Adrenal gland (tissue), 12 donors: ENCODE results near the gene ARAF. TPM values are rescaled to one million over a fixed set of nuclear protein-coding genes. Genes with fewer than 3 reads are reported as not detected.

Experiments
- DNase-seq, 7 donors: peaks; one replicate each; pipeline ENCODE4 v3.0.0-alpha.2; 2019 to 2020
- H3K27ac ChIP-seq, 5 donors: fragments of 200-600 bp; sonication (generic) in 4 of 5; 1 replicate in 3 of 5; 2 replicates in 2 of 5; pipeline versions ENCODE4 v1.5.1 to v1.8.0; 2016 to 2020; ENCODE audit warnings: mild to moderate bottlenecking in 1 of 5
- H3K27me3 ChIP-seq: fragments of 200-600 bp; 2 replicates; pipeline ENCODE4 v1.8.0; 2021
- H3K36me3 ChIP-seq, 2 donors: fragments of 200-600 bp; replicated peaks in 1 of 2; 1 replicate in 1 of 2; 2 replicates in 1 of 2; pipeline versions ENCODE4 v1.5.1 to v1.8.0; 2018 to 2022
- H3K4me1 ChIP-seq, 2 donors: fragments of 200-600 bp; replicated peaks in 1 of 2; 1 replicate in 1 of 2; 2 replicates in 1 of 2; pipeline versions ENCODE4 v1.5.1 to v1.8.0; 2018 to 2021
- H3K4me3 ChIP-seq, 4 donors: fragments of 200-600 bp; sonication (generic) in 3 of 4; one replicate each; pipeline ENCODE4 v1.5.1; 2016 to 2018
- H3K9me3 ChIP-seq, 3 donors: fragments of 200-600 bp; sonication (generic) in 1 of 3; replicated peaks in 1 of 3; 1 replicate in 2 of 3; 2 replicates in 1 of 3; pipeline versions ENCODE4 v1.5.1 to v1.8.0; 2016 to 2021
- CTCF ChIP-seq, 6 experiments: fragments of 450-650 bp in 4 of 6; fragments of 200-600 bp in 2 of 6; sonication (generic) in 1 of 6; IDR thresholded peaks; 1 replicate in 5 of 6; 2 replicates in 1 of 6; pipeline versions ENCODE4 v1.5.1 to v1.8.0; 2016 to 2021; ENCODE audit warnings: antibody characterized with exemption in 6 of 6, mild to moderate bottlenecking in 2 of 6, moderate library complexity in 1 of 6
- POLR2A ChIP-seq, 2 donors: fragments of 450-650 bp; IDR thresholded peaks; one replicate each; pipeline ENCODE4 v1.6.1; 2017; ENCODE audit warnings: antibody characterized with exemption in 2 of 2, mild to moderate bottlenecking in 2 of 2, moderate library complexity in 1 of 2
- WGBS, 4 donors: extraction: QIAGEN DNeasy Blood & Tissue Kit in 2 of 4; methylation state at CpG; one replicate each; pipeline versions ENCODE4 v1.1.5 to v1.1.7; 2013 to 2017; 5-methylcytosine and 5-hydroxymethylcytosine counted together
- intact Hi-C, 2 donors: fragments of 100-400 bp; cut with DNase I; formaldehyde crosslinking; loops; one replicate each; pipeline versions ENCODE4 v1.14.1 to v1.15.0; 2022 to 2023
- polyA plus RNA-seq, 3 donors: library from polyadenylated mRNA; stranded (reverse); fragments of 200-250 nt in 2 of 3; fragments of 350-450 nt in 1 of 3; fragmentation: Illumina TruSeq in 1 of 3; extraction: RNeasy Lipid Tissue Mini Kit (QIAGEN cat#74804) in 1 of 3; gene quantifications; one replicate each; pipeline ENCODE4 v1.2.3, GENCODE V29; 2013 to 2014
- total RNA-seq, 9 donors: library from RNA; depleted of rRNA in 4 of 9; stranded (reverse); fragments of >200 nt in 4 of 9; fragments of 120-200 nt in 1 of 9; fragmentation: NEBNext Ultra II Directional in 1 of 9; extraction: Animal tissue kit (Norgen Biotek cat#: 25700) in 1 of 9; gene quantifications; one replicate each; pipeline versions ENCODE4 v1.1.0 to v1.2.4, GENCODE V29; 2013 to 2023
- donor health status: healthy with polysubstance abuse.
- donor health status: Bipolar disorder and iron deficiency.
- donor health status: DM: yes; HTN: yes; CAD: no.
- donor health status: DM: no; HTN: no; CAD: no.
- donor health status: DM: no; HTN: no; CAD: no.
- donor health status: DM: yes; HTN: yes; CAD: no.

Gene ARAF
- total and polyA plus RNA-seq, 12 donors, result 31.2 to 113 (median 64.2) TPM

- intact Hi-C loops, result no loop called here
- Histone ChIP-seq H3K4me3 (no peak overlapping the region), H3K4me1 (no peaks in the 10 kb centered on the region), H3K27ac (no peak overlapping the region), H3K36me3 (no peaks in the 10 kb centered on the region), H3K9me3 (no peaks in the 10 kb centered on the region), H3K27me3 (peaks cover 10% of the 10 kb centered on the region)
- TF ChIP-seq POLR2A (IDR thresholded peaks at IDR 0.05) (no peak), CTCF (IDR thresholded peaks at IDR 0.05) (no peak)
- WGBS, 4 donors, result 72 to 88% (median 79%) methylated on average over 8 of the region's 8 CpGs
- DNase-seq, result peak in 1 of 7 donors; percentile 41
These were observed 44.9 kb upstream of the ARAF start for GRCh38 chrX:47515941-47516665.

GRCh38 chrX:47518144-47518543, 42.9 kb upstream of the ARAF start:
- no peaks in the 10 kb centered on the region for H3K36me3 ChIP-seq
- DNase-seq, result no peak
- H3K27ac ChIP-seq, result no peak overlapping the region
- H3K4me3 ChIP-seq, result no peak overlapping the region
- WGBS, 4 donors, result 20 to 67% (median 32%) methylated on average over 1 to 3 of the region's 3 CpGs
- TF ChIP-seq CTCF (IDR thresholded peaks at IDR 0.05) (no peak), POLR2A (IDR thresholded peaks at IDR 0.05) (no peak)
- no peaks in the 10 kb centered on the region for H3K9me3 ChIP-seq
- peaks cover 10% of the 10 kb centered on the region for H3K27me3 ChIP-seq
- H3K4me1 ChIP-seq, result no peaks in the 10 kb centered on the region
- intact Hi-C loops, result no loop called here

- intact Hi-C loops, result loop anchor here in 1 of 2 donors (10.0 kb wide), 1 partner anchor 328 kb away; the partner anchor contains the start of gene UBA1
- no peaks in the 10 kb centered on the region for H3K4me1 ChIP-seq
- no peaks in the 10 kb centered on the region for H3K9me3 ChIP-seq
- peak overlapping the region in 2 of 4 donors; percentile 25 to 62 for H3K4me3 ChIP-seq
- TF ChIP-seq CTCF (IDR thresholded peaks at IDR 0.05) (peak; percentile 59 to 89 (median 72)), POLR2A (IDR thresholded peaks at IDR 0.05) (peak in 1 of 2 donors; percentile 11)
- no peaks in the 10 kb centered on the region for H3K36me3 ChIP-seq
- DNase-seq, result peak; percentile 69 to 91 (median 83)
- no peaks in the 10 kb centered on the region for H3K27me3 ChIP-seq
- no peak overlapping the region for H3K27ac ChIP-seq
- WGBS, 4 donors, result 1 to 41% (median 9%) methylated on average over 11 to 33 of the region's 33 CpGs
These were observed 37.7 kb upstream of the ARAF start for GRCh38 chrX:47523297-47523696.

DNA sequence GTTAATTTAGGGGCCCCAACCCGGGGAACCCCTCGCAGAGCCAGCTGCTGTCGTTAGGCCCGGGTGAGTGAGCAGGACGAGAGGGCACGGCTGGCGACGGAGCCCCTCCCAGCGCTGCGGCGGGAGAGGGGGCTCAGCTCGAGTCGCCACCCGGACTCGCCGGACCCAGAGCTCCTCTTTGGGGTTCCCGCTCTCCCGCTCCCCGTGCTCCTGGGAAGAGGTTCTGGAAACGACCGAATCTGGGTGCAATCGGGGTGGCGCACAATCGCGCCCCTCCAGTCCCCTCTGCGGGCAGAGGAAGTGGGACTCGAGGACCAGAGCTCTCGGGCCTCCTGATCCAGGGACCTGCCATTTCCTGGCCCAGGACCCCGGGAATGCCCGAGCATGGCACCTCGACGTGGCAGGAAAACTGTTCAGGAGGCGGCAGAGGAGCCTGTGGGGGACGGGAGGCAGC, 37.3 kb upstream of the ARAF start:
- no peaks in the 10 kb centered on the region for H3K4me1 ChIP-seq
- intact Hi-C loops, result loop anchor here in 1 of 2 donors (10.0 kb wide), 1 partner anchor 329 kb away; the partner anchor contains the start of gene UBA1
- no peaks in the 10 kb centered on the region for H3K9me3 ChIP-seq
- no peaks in the 10 kb centered on the region for H3K36me3 ChIP-seq
- H3K27me3 ChIP-seq, result no peaks in the 10 kb centered on the region
- H3K27ac ChIP-seq, result no peak overlapping the region
- WGBS, 4 donors, result 2 to 29% (median 20%) methylated on average over 2 to 34 of the region's 34 CpGs; no CpG with 5 or more reads in 1 of the 4 donors
- TF ChIP-seq CTCF (IDR thresholded peaks at IDR 0.05) (no peak), POLR2A (IDR thresholded peaks at IDR 0.05) (no peak)
- no peak for DNase-seq
- peak overlapping the region in 2 of 4 donors; percentile 25 to 62 for H3K4me3 ChIP-seq
